PC-3 (cell line): ENCODE data around the gene KMT5B.
"Not testable (repeated sequence)": the region's sequence is repeated elsewhere in the genome, so short reads cannot be mapped to it uniquely, and the experiment has no call there.

Source experiments
- CTCF ChIP-seq: fragments of 300-600 bp; sonication (generic); conservative IDR thresholded peaks from 2 replicates; pipeline ENCODE4 v1.5.1; 2017; ENCODE audit warnings: antibody characterized with exemption, low read depth, mild to moderate bottlenecking, low read length
- EZH2phosphoT487 ChIP-seq: fragments of 300-600 bp; sonication (generic); IDR thresholded peaks from 2 replicates; pipeline ENCODE4 v1.6.1; 2018; ENCODE audit warnings: mild to moderate bottlenecking, antibody characterized with exemption, low read length, borderline replicate concordance

DNA sequence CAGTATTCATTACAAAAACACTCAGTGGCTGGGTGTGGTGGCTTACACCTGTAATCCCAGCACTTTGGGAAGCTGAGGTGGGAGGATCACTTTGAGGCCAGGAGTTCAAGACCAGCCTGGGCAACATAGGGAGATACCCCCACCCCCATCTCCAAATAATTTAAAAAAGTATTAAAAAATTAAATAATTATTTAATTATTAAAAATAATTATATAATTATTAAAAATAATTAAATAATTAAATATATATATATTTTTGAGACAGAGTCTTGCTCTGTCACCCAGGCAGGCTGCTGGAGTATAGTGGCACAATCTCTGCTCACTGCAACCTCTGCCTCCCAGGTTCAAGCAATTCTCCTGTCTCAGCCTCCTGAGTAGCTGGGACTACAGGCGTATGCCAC is 30.8 kb upstream of the KMT5B start:
- TF ChIP-seq CTCF, EZH2phosphoT487: not testable (repeated sequence)
